A549 (cell line): Measurements from ENCODE around the gene CDK5RAP2. TPM values are rescaled to one million over a fixed set of nuclear protein-coding genes. Genes with fewer than 3 reads are reported as not detected.

ENCODE experiments used
- BCL3 ChIP-seq: fragments of >200 bp; sonication (Bioruptor Twin); formaldehyde crosslinking; IDR thresholded peaks from 3 replicates; pipeline ENCODE4 v1.6.1; 2016
- CHD2 ChIP-seq: fragments of 150-350 bp; IDR thresholded peaks from 2 replicates; pipeline ENCODE4 v1.6.1; 2014; ENCODE audit warnings: low read length; ENCODE audit not compliant: partially characterized antibody
- CTCF ChIP-seq: fragments of >200 bp; sonication (Bioruptor Twin); formaldehyde crosslinking; IDR thresholded peaks from 3 replicates; pipeline ENCODE4 v1.5.1; 2016
- E2F6 ChIP-seq: IDR thresholded peaks from 2 replicates; pipeline ENCODE4 v1.6.1; 2012; ENCODE audit warnings: low read depth, borderline replicate concordance
- ELK1 ChIP-seq: fragments of 150-350 bp; IDR thresholded peaks from 2 replicates; pipeline ENCODE4 v1.6.1; 2014; ENCODE audit warnings: low read depth, mild to moderate bottlenecking, low read length
- ESRRA ChIP-seq: fragments of 150-350 bp; IDR thresholded peaks from 2 replicates; pipeline ENCODE4 v1.6.1; 2014; ENCODE audit warnings: mild to moderate bottlenecking, low read length, borderline replicate concordance
- GATA3 ChIP-seq: IDR thresholded peaks from 2 replicates; pipeline ENCODE4 v1.6.1; 2012; ENCODE audit warnings: borderline replicate concordance
- HES2 ChIP-seq: fragments of >200 bp; sonication (Bioruptor Twin); formaldehyde crosslinking; IDR thresholded peaks from 2 replicates; pipeline ENCODE4 v1.6.1; 2016
- HMGXB4 ChIP-seq: fragments of 250-450 bp; sonication (Bioruptor Pico); IDR thresholded peaks from 2 replicates; pipeline ENCODE4 v1.5.0; 2021; ENCODE audit warnings: mild to moderate bottlenecking, moderate library complexity, borderline replicate concordance
- KDM1A ChIP-seq: fragments of 200-600 bp; sonication (generic); IDR thresholded peaks from 2 replicates; pipeline ENCODE4 v1.6.1; 2016; ENCODE audit warnings: low read depth, mild to moderate bottlenecking
- MAFK ChIP-seq: fragments of 450-650 bp; IDR thresholded peaks from 2 replicates; pipeline ENCODE4 v1.6.1; 2014; ENCODE audit not compliant: partially characterized antibody
- MAX ChIP-seq: IDR thresholded peaks from 2 replicates; pipeline ENCODE4 v1.6.1; 2012
- MYC ChIP-seq: IDR thresholded peaks from 2 replicates; pipeline ENCODE4 v1.6.1; 2012; ENCODE audit warnings: mild to moderate bottlenecking, inconsistent platforms, low read length, improper control_type of control experiment, borderline replicate concordance
- NFE2L2 ChIP-seq: fragments of 150-350 bp; conservative IDR thresholded peaks from 2 replicates; pipeline ENCODE4 v1.6.1; 2014; ENCODE audit warnings: low read length
- PBX3 ChIP-seq: IDR thresholded peaks from 2 replicates; pipeline ENCODE4 v1.6.1; 2012
- POLR2A ChIP-seq: IDR thresholded peaks from 2 replicates; pipeline ENCODE4 v1.6.1; 2012; ENCODE audit warnings: mild to moderate bottlenecking, low read length
- POLR2AphosphoS2 ChIP-seq: conservative IDR thresholded peaks from 2 replicates; pipeline ENCODE4 v1.6.1; 2012; ENCODE audit warnings: low read length, improper control_type of control experiment, inconsistent platforms
- RAD21 ChIP-seq, 2 experiments: fragments of >200 bp in 1 of 2; sonication (Bioruptor Twin) in 1 of 2; formaldehyde crosslinking in 1 of 2; IDR thresholded peaks in 1 of 2; conservative IDR thresholded peaks in 1 of 2; 2 replicates in 1 of 2; 3 replicates in 1 of 2; pipeline ENCODE4 v1.6.1; 2012 to 2018; ENCODE audit warnings: inconsistent platforms in 1 of 2
- REST ChIP-seq: fragments of 200-600 bp; sonication (generic); IDR thresholded peaks from 2 replicates; pipeline ENCODE4 v1.6.1; 2016; ENCODE audit warnings: antibody characterized with exemption, mild to moderate bottlenecking, moderate library complexity
- RNF2 ChIP-seq: fragments of 200-600 bp; sonication (generic); IDR thresholded peaks from 2 replicates; pipeline ENCODE4 v1.6.1; 2016; ENCODE audit warnings: low read depth, mild to moderate bottlenecking, antibody characterized with exemption, moderate library complexity, borderline replicate concordance
- SREBF2 ChIP-seq: fragments of 450-650 bp; IDR thresholded peaks from 2 replicates; pipeline ENCODE4 v1.6.1; 2014; ENCODE audit warnings: mild to moderate bottlenecking, moderate library complexity
- TP53 ChIP-seq: fragments of 250-450 bp; sonication (Bioruptor Pico); IDR thresholded peaks from 2 replicates; pipeline ENCODE4 v1.5.0; 2021; ENCODE audit warnings: mild to moderate bottlenecking, moderate library complexity
- ZC3H11A ChIP-seq: fragments of 450-650 bp; IDR thresholded peaks from 2 replicates; pipeline ENCODE4 v1.6.1; 2014; ENCODE audit warnings: antibody characterized with exemption, mild to moderate bottlenecking
- ZFP36 ChIP-seq: fragments of 450-650 bp; IDR thresholded peaks from 2 replicates; pipeline ENCODE4 v1.6.1; 2014; ENCODE audit warnings: borderline replicate concordance; ENCODE audit not compliant: partially characterized antibody
- polyA plus RNA-seq, 4 experiments: library from polyadenylated mRNA; depleted of rRNA in 3 of 4; stranded (reverse); fragments of >200 nt; fragmentation: RNase III in 1 of 4; extraction: RNeasy Plus Mini Kit Qiagen cat#74134 plus additional on column Dnase treatment in 1 of 4; gene quantifications; 2 replicates in 3 of 4; 3 replicates in 1 of 4; pipeline ENCODE4 v1.2.3, GENCODE V29; 2011 to 2017

The CDK5RAP2 gene
- polyA plus RNA-seq, 2 of the 4 experiments (the other 2 are of a cell fraction) = 29.1 to 44.6 TPM

- TF ChIP-seq POLR2AphosphoS2 = no peak
- no peak for TF ChIP-seq PBX3
- TF ChIP-seq BCL3 = no peak
- no peak for TF ChIP-seq MYC
- no peak for TF ChIP-seq SREBF2
- TF ChIP-seq POLR2A = no peak
- no peak for TF ChIP-seq RNF2
- no peak for TF ChIP-seq KDM1A
- TF ChIP-seq GATA3 = peak; percentile 61; the same call in 1 of the 2 replicates
- TF ChIP-seq MAFK = no peak
- peak; percentile 93 for TF ChIP-seq E2F6
- no peak for TF ChIP-seq HES2
- no peak for TF ChIP-seq ZC3H11A
- TF ChIP-seq ESRRA = no peak
- peak; percentile 13 for TF ChIP-seq ZFP36
- TF ChIP-seq HMGXB4 = 0 out of 2 replicates have a peak, but pooled peaks have one; percentile 11
- peak; percentile 35; the same call in 1 of the 2 replicates for TF ChIP-seq TP53 (CRISPR knock-in tag)
- peak in 1 of 2 experiments; percentile 12; a peak in 1 of 5 replicates for TF ChIP-seq RAD21 (conservative IDR thresholded peaks at IDR 0.05 in 1 of 2, IDR thresholded peaks at IDR 0.05 in 1 of 2)
- TF ChIP-seq REST = no peak
- TF ChIP-seq MAX = peak; percentile 94
- TF ChIP-seq CHD2 = no peak
- no peak for TF ChIP-seq NFE2L2
- TF ChIP-seq CTCF = no peak
- no peak for TF ChIP-seq ELK1
Measured at GRCh38 chr9:120402741-120403542, 177.0 kb downstream of the CDK5RAP2 start (continued).
